Activated T-cell treated with anti-CD3 and anti-CD28 coated beads for 4 hours (primary cell): ENCODE measurements around the gene NRP1.
"Not testable (repeated sequence)": the region's sequence is repeated elsewhere in the genome, so short reads cannot be mapped to it uniquely, and the experiment has no call there.

Experiments
- DNase-seq: peaks from one replicate; pipeline ENCODE4 v3.0.0-alpha.2; 2020

The NRP1 gene

GRCh38 chr10:33233635-33234034, 100.8 kb downstream of the NRP1 start:
- DNase-seq = no peak

- no peak for DNase-seq
These were observed 101.2 kb downstream of the NRP1 start for GRCh38 chr10:33233221-33233620.

- no peak for DNase-seq
These were observed 102.7 kb downstream of the NRP1 start for GRCh38 chr10:33231621-33232350.

GRCh38 chr10:33229949-33230267, 104.6 kb downstream of the NRP1 start:
- DNase-seq = no peak

GRCh38 chr10:33229252-33229948, 105.1 kb downstream of the NRP1 start:
- DNase-seq = no peak

GRCh38 chr10:33228426-33228825, 106.0 kb downstream of the NRP1 start:
- DNase-seq = no peak

GRCh38 chr10:33227489-33227888, 107.0 kb downstream of the NRP1 start:
- no peak for DNase-seq

GRCh38 chr10:33224251-33224965, 110.1 kb downstream of the NRP1 start:
- no peak for DNase-seq

GRCh38 chr10:33223326-33224000, 111.0 kb downstream of the NRP1 start:
- no peak for DNase-seq

GRCh38 chr10:33222304-33222703, 112.2 kb downstream of the NRP1 start:
- not testable (repeated sequence) for DNase-seq

GRCh38 chr10:33217854-33218253, 116.6 kb downstream of the NRP1 start:
- DNase-seq = no peak

GRCh38 chr10:33216661-33217427, 117.6 kb downstream of the NRP1 start:
- DNase-seq = no peak

GRCh38 chr10:33215635-33216034, 118.8 kb downstream of the NRP1 start:
- no peak for DNase-seq

GRCh38 chr10:33215154-33215553, 119.3 kb downstream of the NRP1 start:
- DNase-seq = no peak

GRCh38 chr10:33214174-33214573, 120.3 kb downstream of the NRP1 start:
- no peak for DNase-seq

GRCh38 chr10:33212061-33212748, 122.3 kb downstream of the NRP1 start:
- DNase-seq = no peak

GRCh38 chr10:33211106-33211878, 123.2 kb downstream of the NRP1 start:
- no peak for DNase-seq

GRCh38 chr10:33209802-33210201, 124.7 kb downstream of the NRP1 start:
- no peak for DNase-seq

GRCh38 chr10:33208166-33208565, 126.3 kb downstream of the NRP1 start:
- DNase-seq = no peak

- no peak for DNase-seq
These were observed 130.4 kb downstream of the NRP1 start for GRCh38 chr10:33204031-33204430.

- no peak for DNase-seq
These were observed 132.5 kb downstream of the NRP1 start for GRCh38 chr10:33201971-33202370.
